GM12891 (cell line): ENCODE measurements around the gene TMEM239.

Experiments
- PAX5 ChIP-seq: IDR thresholded peaks from 2 replicates; pipeline ENCODE4 v1.6.1; 2011; ENCODE audit warnings: low read length, moderate library complexity, mild to moderate bottlenecking; ENCODE audit not compliant: insufficient read depth, severe bottlenecking
- POLR2A ChIP-seq: IDR thresholded peaks from 2 replicates; pipeline ENCODE4 v1.6.1; 2011; ENCODE audit warnings: low read depth, low read length, control low read depth
- POLR2AphosphoS5 ChIP-seq: IDR thresholded peaks from 2 replicates; pipeline ENCODE4 v1.6.1; 2011; ENCODE audit warnings: low read depth, low read length, control low read depth
- POU2F2 ChIP-seq: IDR thresholded peaks from 2 replicates; pipeline ENCODE4 v1.6.1; 2011; ENCODE audit warnings: low read depth, mild to moderate bottlenecking, control low read depth, low read length, moderate library complexity
- SPI1 ChIP-seq: IDR thresholded peaks from 2 replicates; pipeline ENCODE4 v1.6.1; 2011; ENCODE audit warnings: low read depth, low read length, control low read depth
- TAF1 ChIP-seq: IDR thresholded peaks from 2 replicates; pipeline ENCODE4 v1.6.1; 2011; ENCODE audit warnings: low read depth, low read length, control low read depth

DNA sequence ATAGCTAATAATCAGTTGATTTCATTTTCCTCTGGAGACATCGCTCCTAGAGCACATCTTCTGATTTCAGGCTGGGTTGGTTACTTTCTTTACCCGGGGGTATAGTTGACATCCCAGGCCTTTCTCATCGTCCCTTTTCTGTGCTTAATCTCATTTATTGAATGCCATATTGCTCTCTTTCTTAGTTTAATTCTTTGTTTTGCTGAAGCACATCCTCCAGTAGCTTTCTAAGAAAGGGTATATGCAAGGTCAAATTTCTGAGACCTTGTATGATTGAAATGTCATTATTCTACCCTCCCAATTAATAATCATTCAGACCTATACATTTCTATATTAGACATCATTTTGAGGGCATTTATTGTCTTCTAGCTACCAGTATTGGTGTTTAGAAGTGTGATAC is 4.0 kb upstream of the TMEM239 start:
- TF ChIP-seq POLR2A (no peak), POLR2AphosphoS5 (no peak), SPI1 (no peak), PAX5 (no peak), TAF1 (no peak), POU2F2 (no peak)
